HUES6 (cell line): ENCODE data around the gene CREB1.

Experiments
- H3K27ac ChIP-seq: 2 replicates; pipeline ENCODE4 v1.7.0; 2013; ENCODE audit warnings: low read depth, mild to moderate bottlenecking, low read length, inconsistent platforms
- H3K27me3 ChIP-seq: 2 replicates; pipeline ENCODE4 v1.6.1; 2013; ENCODE audit warnings: low read length; ENCODE audit not compliant: control insufficient read depth, insufficient read depth
- H3K36me3 ChIP-seq: 2 replicates; pipeline ENCODE4 v1.6.1; 2013; ENCODE audit warnings: low read length; ENCODE audit not compliant: control insufficient read depth, insufficient read depth
- H3K4me1 ChIP-seq: 2 replicates; pipeline ENCODE4 v1.6.1; 2013; ENCODE audit warnings: low read length; ENCODE audit not compliant: control insufficient read depth, insufficient read depth
- H3K4me3 ChIP-seq: 2 replicates; pipeline ENCODE4 v1.5.1; 2013; ENCODE audit warnings: low read depth, low read length
- H3K9ac ChIP-seq: one replicate; pipeline ENCODE4 v1.6.1; 2013; ENCODE audit warnings: mild to moderate bottlenecking, low read length
- H3K9me3 ChIP-seq: 2 replicates; pipeline ENCODE4 v1.6.1; 2013; ENCODE audit warnings: low read depth, low read length; ENCODE audit not compliant: control insufficient read depth, insufficient read depth

CREB1 gene

DNA sequence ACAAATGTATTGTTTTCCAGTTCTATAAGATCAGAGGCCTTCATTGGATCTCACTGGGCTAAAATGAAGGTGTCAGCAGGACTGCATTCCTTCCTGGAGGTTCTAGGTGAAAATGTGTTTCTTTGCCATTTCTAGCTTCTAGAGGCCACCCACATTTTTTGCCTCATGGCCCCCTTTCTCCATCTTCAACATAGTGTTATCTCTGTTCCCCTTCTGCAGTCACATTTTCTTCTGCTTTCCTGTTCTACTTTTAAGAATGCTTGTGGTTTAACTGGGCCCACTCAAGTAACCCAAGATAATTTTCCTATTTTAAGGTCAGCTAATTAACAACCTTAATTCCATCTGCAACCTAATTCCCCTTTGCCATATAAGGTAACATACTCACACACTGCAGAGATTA is 59.4 kb downstream of the CREB1 start:
- Histone ChIP-seq H3K9ac (no peak overlapping the region), H3K4me3 (no peak overlapping the region), H3K9me3 (no peaks in the 10 kb centered on the region; the same call in 1 of the 2 replicates), H3K27ac (no peak overlapping the region), H3K4me1 (no peaks in the 10 kb centered on the region), H3K36me3 (peaks cover 84% of the 10 kb centered on the region), H3K27me3 (no peaks in the 10 kb centered on the region)

DNA sequence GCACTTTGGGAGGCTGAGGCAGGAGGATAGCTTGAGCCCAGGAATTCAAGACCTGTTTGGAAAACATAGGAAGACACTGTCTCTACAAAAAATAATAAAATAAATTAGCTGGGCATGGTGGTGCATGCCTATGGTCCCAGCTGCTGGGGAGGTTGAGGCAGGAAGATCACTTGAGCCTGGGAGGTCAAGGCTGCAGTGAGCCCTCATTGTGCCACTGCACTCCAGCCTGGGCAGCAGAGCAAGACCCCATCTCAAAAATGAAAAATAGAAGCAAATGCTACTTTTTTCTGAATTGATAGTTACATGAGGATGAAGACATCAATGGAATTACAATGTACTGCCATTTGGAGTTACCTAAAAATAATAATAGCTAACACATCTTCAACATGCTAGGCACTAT is 63.5 kb downstream of the CREB1 start:
- Histone ChIP-seq H3K27ac (no peak overlapping the region), H3K27me3 (no peaks in the 10 kb centered on the region), H3K9ac (no peak overlapping the region), H3K4me1 (no peaks in the 10 kb centered on the region), H3K36me3 (peaks cover 77% of the 10 kb centered on the region), H3K9me3 (no peaks in the 10 kb centered on the region; the same call in 1 of the 2 replicates), H3K4me3 (no peak overlapping the region)

DNA sequence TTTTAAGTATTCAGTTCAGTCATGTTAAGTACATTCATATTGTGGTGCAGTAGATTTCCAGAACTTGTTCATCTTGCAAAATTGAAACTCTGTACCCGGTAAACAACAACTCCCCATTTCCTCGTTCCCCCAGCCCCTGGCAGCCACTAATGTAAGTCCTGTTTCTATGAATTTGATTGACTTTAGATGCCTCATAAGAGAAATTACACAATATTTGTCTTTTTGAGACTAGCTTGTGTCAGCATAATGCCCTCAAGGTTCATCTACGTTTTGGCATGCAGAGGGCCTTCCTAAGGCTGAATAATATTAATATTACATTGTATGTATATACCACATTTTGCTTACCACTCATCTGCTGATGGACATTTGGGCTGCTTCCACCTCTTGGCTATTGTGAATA is 64.5 kb downstream of the CREB1 start:
- Histone ChIP-seq H3K4me3 (no peak overlapping the region), H3K27ac (no peak overlapping the region), H3K27me3 (no peaks in the 10 kb centered on the region), H3K36me3 (peaks cover 72% of the 10 kb centered on the region), H3K4me1 (no peaks in the 10 kb centered on the region), H3K9ac (no peak overlapping the region), H3K9me3 (no peaks in the 10 kb centered on the region; the same call in 1 of the 2 replicates)

DNA sequence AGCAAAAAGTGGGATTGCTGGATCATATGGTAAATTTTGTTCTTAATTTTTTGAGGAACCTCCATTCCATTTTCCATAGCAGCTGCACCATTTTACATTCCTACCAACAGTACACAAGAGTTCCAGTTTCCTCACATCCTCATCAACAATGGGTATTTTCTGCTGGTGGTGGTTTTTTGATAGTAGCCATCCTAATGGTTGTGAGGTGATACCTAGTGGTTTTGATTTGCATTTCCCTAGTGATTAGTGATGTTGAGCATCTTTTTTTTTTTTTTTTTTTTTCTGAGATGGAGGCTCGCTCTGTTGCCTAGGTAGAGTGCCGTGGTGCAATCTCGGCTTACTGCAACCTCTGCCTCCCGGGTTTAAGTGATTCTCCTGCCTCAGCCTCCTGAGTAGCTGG is 65.0 kb downstream of the CREB1 start:
- H3K36me3 ChIP-seq = peaks cover 70% of the 10 kb centered on the region
- no peak overlapping the region for H3K9ac ChIP-seq
- no peak overlapping the region for H3K4me3 ChIP-seq
- H3K27me3 ChIP-seq = no peaks in the 10 kb centered on the region
- no peak overlapping the region for H3K27ac ChIP-seq
- no peaks in the 10 kb centered on the region for H3K4me1 ChIP-seq
- H3K9me3 ChIP-seq = no peaks in the 10 kb centered on the region; the same call in 1 of the 2 replicates

DNA sequence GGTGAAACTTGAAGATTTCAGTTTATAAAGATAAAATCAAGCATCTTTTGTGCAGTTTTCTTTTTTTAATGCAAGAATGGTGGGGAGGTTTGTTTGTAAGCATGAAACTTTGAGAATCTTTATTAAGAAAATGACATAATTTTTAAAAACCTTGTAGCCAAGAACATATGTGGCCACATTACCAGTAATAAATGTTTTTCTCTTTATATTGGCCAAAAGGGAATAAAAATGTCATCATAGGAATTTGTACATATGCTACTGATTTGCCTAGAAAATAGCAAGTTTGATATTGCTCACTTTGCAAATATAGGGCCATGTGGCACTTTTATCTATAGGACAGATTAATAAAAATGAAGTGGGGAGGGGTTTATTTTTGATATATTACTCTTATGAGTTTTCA is 69.9 kb downstream of the CREB1 start:
- Histone ChIP-seq H3K4me1 (no peaks in the 10 kb centered on the region), H3K27ac (no peak overlapping the region), H3K4me3 (no peak overlapping the region), H3K36me3 (peaks cover 38% of the 10 kb centered on the region), H3K9me3 (no peaks in the 10 kb centered on the region), H3K27me3 (no peaks in the 10 kb centered on the region), H3K9ac (no peak overlapping the region)

- H3K27me3 ChIP-seq = no peaks in the 10 kb centered on the region
- H3K27ac ChIP-seq = no peak overlapping the region
- H3K9me3 ChIP-seq = no peaks in the 10 kb centered on the region
- H3K4me3 ChIP-seq = no peak overlapping the region
- peaks cover 42% of the 10 kb centered on the region for H3K36me3 ChIP-seq
- H3K4me1 ChIP-seq = no peaks in the 10 kb centered on the region
- H3K9ac ChIP-seq = no peak overlapping the region
These were observed 70.5 kb downstream of the CREB1 start for GRCh38 chr2:207600231-207600630.

GRCh38 chr2:207601774-207602173 is 72.0 kb downstream of the CREB1 start:
- Histone ChIP-seq H3K9me3 (no peaks in the 10 kb centered on the region), H3K4me3 (no peak overlapping the region), H3K27me3 (no peaks in the 10 kb centered on the region), H3K9ac (no peak overlapping the region), H3K27ac (no peak overlapping the region), H3K4me1 (no peaks in the 10 kb centered on the region), H3K36me3 (peaks cover 30% of the 10 kb centered on the region)

- no peak overlapping the region for H3K4me3 ChIP-seq
- H3K4me1 ChIP-seq = no peaks in the 10 kb centered on the region
- no peaks in the 10 kb centered on the region for H3K27me3 ChIP-seq
- no peak overlapping the region for H3K27ac ChIP-seq
- H3K36me3 ChIP-seq = peaks cover 19% of the 10 kb centered on the region; the same call in 1 of the 2 replicates
- H3K9ac ChIP-seq = no peak overlapping the region
- 0 out of 2 replicates have a peak, but pooled peaks cover under 1% of the 10 kb centered on the region for H3K9me3 ChIP-seq
These were observed 73.7 kb downstream of the CREB1 start for GRCh38 chr2:207603486-207603885.

- H3K27me3 ChIP-seq = no peaks in the 10 kb centered on the region
- no peaks in the 10 kb centered on the region for H3K4me1 ChIP-seq
- H3K9ac ChIP-seq = no peak overlapping the region
- H3K4me3 ChIP-seq = no peak overlapping the region
- H3K9me3 ChIP-seq = 0 out of 2 replicates have a peak, but pooled peaks cover 4% of the 10 kb centered on the region
- H3K27ac ChIP-seq = no peak overlapping the region
- H3K36me3 ChIP-seq = peaks cover 16% of the 10 kb centered on the region; the same call in 1 of the 2 replicates
These were observed 76.6 kb downstream of the CREB1 start for GRCh38 chr2:207606399-207606798.

DNA sequence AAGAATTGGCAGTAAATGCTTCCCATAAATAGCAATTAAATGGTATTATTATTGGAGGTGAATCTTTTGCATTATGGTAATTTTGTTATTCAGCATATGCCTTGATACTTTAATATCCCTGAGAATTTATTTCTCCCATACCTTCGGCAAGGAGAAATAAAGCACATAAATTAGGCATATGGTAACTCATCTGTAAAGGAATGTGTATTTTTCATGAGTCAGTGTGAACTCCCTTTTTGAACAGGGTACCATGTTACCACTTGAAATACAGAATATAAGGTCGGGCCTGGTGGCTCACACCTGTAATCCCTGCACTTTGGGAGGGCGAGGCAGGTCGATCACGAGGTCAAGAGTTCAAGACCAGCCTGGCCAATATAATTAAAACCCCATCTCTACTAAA is 77.1 kb downstream of the CREB1 start:
- H3K9me3 ChIP-seq = 0 out of 2 replicates have a peak, but pooled peaks cover 4% of the 10 kb centered on the region
- no peak overlapping the region for H3K27ac ChIP-seq
- H3K36me3 ChIP-seq = peaks cover 11% of the 10 kb centered on the region; the same call in 1 of the 2 replicates
- H3K9ac ChIP-seq = no peak overlapping the region
- no peak overlapping the region for H3K4me3 ChIP-seq
- no peaks in the 10 kb centered on the region for H3K27me3 ChIP-seq
- H3K4me1 ChIP-seq = no peaks in the 10 kb centered on the region

DNA sequence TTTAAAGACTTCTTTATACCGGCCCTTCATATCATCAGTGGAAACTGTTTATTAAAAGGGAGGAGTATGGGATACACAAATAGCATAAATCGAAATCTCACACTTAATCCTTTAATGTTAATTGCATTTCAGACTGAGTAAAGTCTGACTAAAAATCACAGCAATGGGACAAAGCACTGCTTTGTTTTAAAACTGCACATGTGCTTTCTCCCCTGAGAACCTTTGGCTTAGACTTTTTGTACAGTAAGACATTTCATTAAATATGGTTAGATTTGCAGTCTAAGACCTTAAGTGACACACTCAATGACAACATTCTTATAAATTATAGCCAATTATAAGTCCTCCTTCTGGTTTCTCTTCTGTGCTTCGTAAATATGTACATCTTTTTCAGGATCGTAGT is 83.0 kb downstream of the CREB1 start:
- Histone ChIP-seq H3K27ac (no peak overlapping the region), H3K36me3 (peaks cover 51% of the 10 kb centered on the region), H3K4me3 (no peak overlapping the region), H3K4me1 (peaks cover 3% of the 10 kb centered on the region; the same call in 1 of the 2 replicates), H3K9ac (no peak overlapping the region), H3K9me3 (0 out of 2 replicates have a peak, but pooled peaks cover 4% of the 10 kb centered on the region), H3K27me3 (no peaks in the 10 kb centered on the region)

DNA sequence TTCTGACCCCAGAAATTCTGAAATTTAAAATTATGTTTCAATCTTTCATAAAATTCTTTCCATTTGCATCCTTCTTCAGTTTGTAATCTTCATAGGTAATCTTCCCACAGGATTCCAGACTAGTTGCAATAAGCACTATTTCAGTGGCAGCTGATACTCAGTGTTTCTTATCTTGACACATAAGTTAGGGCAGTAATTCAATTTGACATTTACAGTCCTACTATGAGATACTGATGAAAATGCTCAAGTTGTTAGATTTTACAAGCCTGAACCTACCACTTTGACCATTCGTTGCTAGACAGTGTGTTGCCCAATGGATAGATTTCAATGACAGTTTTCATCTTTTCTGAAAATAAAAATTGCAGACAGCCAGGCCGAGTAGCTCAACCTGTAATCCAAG is 85.1 kb downstream of the CREB1 start:
- H3K4me3 ChIP-seq = no peak overlapping the region
- no peak overlapping the region for H3K27ac ChIP-seq
- H3K9me3 ChIP-seq = no peaks in the 10 kb centered on the region
- H3K4me1 ChIP-seq = peaks cover 3% of the 10 kb centered on the region; the same call in 1 of the 2 replicates
- H3K27me3 ChIP-seq = no peaks in the 10 kb centered on the region
- H3K9ac ChIP-seq = no peak overlapping the region
- peaks cover 61% of the 10 kb centered on the region for H3K36me3 ChIP-seq
